Epithelial cell of proximal tubule (primary cell): ENCODE data around the gene DNAH12. TPM values are rescaled to one million over a fixed set of nuclear protein-coding genes. Genes with fewer than 3 reads are reported as not detected.

Experiments used
- DNase-seq: peaks from one replicate; pipeline ENCODE4 v3.0.0-alpha.2; 2011; ENCODE audit warnings: low read depth
- H3K4me3 ChIP-seq: 2 replicates; pipeline ENCODE4 v1.5.1; 2011; ENCODE audit warnings: low read depth, mild to moderate bottlenecking, low read length
- total RNA-seq: library from RNA; depleted of rRNA; stranded (reverse); fragments of >200 nt; gene quantifications from 2 replicates; pipeline ENCODE4 v1.2.3, GENCODE V29; 2015
- TF ChIP-seq, protein P1 (sequence below): conservative IDR thresholded peaks from 2 replicates; pipeline ENCODE4 v1.5.1; 2012; ENCODE audit warnings: low read depth, mild to moderate bottlenecking, low read length

DNAH12 gene
- total RNA-seq, 1 donor from 2014 or later = not detected

DNA sequence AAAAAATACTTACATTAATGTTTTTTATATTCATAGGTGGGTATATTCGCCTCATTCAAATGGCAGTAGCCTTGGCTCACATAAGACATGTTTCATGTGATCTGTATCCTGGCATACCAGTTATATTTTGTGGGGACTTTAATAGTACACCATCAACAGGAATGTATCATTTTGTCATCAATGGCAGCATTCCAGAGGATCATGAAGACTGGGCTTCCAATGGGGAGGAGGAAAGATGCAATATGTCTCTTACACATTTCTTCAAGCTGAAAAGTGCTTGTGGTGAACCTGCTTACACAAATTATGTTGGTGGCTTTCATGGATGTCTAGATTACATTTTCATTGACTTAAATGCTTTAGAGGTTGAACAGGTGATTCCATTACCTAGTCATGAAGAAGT, 15.4 kb upstream of the DNAH12 start:
- H3K4me3 ChIP-seq = no peak overlapping the region
- no peak for DNase-seq

DNA sequence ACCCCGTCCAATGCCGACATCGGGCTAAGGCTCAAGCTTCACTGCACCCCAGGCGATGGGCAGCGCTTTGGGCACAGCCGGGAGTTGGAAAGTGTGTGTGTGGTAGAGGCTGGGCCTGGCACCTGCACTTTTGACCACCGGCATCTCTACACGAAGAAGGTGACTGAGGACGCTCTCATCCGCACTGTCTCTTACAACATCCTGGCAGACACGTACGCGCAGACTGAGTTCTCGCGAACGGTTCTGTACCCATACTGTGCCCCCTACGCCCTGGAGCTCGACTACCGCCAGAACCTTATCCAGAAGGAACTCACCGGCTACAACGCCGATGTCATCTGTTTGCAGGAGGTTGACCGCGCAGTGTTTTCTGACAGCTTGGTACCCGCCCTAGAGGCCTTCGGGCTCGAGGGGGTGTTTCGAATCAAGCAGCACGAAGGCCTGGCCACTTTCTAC, 13.0 kb upstream of the DNAH12 start:
- H3K4me3 ChIP-seq = peak overlapping the region; percentile 76
- TF ChIP-seq, protein P1, sequence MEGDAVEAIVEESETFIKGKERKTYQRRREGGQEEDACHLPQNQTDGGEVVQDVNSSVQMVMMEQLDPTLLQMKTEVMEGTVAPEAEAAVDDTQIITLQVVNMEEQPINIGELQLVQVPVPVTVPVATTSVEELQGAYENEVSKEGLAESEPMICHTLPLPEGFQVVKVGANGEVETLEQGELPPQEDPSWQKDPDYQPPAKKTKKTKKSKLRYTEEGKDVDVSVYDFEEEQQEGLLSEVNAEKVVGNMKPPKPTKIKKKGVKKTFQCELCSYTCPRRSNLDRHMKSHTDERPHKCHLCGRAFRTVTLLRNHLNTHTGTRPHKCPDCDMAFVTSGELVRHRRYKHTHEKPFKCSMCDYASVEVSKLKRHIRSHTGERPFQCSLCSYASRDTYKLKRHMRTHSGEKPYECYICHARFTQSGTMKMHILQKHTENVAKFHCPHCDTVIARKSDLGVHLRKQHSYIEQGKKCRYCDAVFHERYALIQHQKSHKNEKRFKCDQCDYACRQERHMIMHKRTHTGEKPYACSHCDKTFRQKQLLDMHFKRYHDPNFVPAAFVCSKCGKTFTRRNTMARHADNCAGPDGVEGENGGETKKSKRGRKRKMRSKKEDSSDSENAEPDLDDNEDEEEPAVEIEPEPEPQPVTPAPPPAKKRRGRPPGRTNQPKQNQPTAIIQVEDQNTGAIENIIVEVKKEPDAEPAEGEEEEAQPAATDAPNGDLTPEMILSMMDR = no peak
- DNase-seq = no peak

More for the DNA sequence above, 15.4 kb upstream of the DNAH12 start:
- TF ChIP-seq, protein P1 = no peak

DNA sequence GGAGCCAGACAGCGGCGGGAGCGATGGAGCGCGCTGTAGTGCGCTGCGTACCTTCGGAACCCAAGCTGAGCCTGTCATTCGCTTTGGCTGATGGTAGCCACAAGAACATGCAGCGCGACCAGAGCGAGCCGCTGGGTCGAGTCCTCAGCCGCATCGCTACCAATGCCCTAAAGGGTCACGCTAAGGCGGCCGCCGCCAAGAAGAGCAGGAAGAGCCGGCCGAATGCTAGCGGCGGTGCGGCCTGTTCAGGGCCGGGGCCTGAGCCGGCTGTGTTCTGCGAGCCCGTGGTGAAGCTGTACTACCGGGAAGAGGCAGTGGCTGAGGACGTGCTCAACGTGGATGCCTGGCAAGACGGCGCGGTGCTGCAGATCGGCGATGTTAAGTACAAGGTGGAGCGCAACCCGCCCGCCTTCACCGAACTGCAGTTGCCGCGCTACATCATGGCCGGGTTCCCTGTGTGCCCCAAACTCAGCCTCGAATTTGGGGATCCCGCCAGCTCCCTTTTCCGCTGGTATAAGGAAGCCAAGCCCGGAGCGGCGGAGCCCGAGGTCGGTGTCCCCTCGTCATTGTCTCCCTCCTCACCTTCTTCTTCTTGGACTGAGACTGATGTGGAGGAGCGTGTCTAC, 12.4 kb upstream of the DNAH12 start:
- H3K4me3 ChIP-seq = peak overlapping the region; percentile 76
- no peak for DNase-seq
- TF ChIP-seq, protein P1 = no peak

DNA sequence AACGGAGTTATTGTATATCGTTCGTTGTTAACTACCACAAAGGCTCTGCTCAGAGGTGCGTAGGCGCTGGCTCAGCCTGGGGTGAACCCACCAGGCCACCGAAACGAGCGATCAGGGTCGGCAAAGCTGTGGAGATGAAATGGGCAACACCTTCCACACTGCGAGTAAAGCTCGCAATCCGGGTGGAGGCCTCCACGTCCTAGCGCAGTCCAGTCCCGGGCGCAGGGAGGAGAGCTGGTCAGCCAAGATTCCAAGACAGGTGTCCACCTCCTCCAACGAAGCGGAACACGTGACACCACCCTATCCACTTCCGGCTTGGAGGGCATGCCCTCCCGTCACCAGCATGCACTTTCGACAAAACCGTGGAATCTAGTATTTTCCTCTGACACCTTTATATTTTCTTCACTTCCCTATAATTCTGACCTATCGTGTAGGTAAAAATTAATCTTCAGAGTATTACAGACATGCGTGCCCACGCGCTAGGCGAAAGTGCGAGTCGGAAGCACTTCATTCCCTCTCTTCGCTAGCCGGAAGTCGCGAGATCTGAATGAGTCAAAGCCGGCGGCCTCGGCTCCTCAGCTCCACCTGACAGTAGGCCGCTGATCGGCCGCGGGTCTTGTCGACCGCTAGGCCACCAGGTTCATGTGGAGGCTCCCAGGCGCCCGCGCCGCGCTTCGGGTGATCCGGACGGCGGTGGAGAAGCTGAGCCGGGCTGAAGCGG, 11.8 kb upstream of the DNAH12 start, which contains the start of gene PDE12:
Gene PDE12, plus strand, starts transcription at position 537 of the 721 bp plus-strand sequence. Its CDS starts 106 bp downstream, at position 643.
- peak within 1 kb of the TSS; percentile 76 for H3K4me3 ChIP-seq
- peak; percentile 85 for DNase-seq
- TF ChIP-seq, protein P1 = no peak

DNA sequence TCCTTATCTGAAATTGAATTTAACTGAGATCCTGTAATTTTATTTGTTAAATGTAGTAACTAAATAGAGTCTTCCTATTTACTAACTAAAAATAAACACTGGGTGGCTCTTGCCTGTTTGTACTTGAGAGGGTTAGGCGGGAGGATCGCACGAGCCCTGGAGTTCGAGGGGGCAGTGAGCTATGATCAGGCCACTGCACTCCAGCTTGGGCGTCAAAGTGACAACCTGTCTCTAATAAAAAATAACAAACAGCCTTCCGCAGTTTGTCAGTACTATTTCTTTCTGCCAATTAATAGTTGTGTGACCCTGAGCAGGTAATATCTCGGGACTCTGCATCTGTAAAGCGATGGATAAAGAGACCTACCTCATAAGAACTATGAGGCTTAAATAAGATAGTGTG, 11.2 kb upstream of the DNAH12 start:
- DNase-seq = no peak
- peak overlapping the region; percentile 76 for H3K4me3 ChIP-seq
- TF ChIP-seq, protein P1 = no peak

DNA sequence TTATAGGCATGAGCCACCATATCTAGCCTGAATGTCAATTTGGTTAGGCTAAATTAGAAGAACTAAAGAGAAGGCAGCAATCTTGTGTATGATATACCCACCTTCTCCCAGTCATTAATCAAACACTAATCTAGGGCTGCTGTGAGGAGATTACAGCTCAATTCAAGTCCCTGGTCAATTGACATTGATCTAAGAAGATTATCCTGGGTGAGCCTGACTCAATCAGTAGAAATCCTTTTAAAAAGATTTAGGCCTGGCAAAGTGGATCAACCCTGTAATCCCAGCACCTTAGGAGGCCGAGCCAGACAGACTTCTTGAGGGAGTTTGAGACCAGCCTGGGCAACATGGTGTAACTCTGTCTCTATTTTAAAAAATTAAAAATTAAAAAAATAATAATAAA, 2.5 kb upstream of the DNAH12 start:
- H3K4me3 ChIP-seq = no peak overlapping the region
- TF ChIP-seq, protein P1 = no peak
- DNase-seq = no peak
